ENCODE results near the gene FGF1.

- no peak for TF ChIP-seq CTCF (IDR thresholded peaks at IDR 0.05; ENCODE audit: low read depth, low read length)
- TF ChIP-seq EZH2phosphoT487 (IDR thresholded peaks at IDR 0.05; ENCODE audit: low read depth) = no peak
Observed at GRCh38 chr5:142683116-142683515, 2.8 kb downstream of the FGF1 start.

Measured in OCI-LY3 (cell line).